HG03565 (cell line): ENCODE data around the gene ADK.
"Not testable (repeated sequence)": the region's sequence is repeated elsewhere in the genome, so short reads cannot be mapped to it uniquely, and the experiment has no call there.

Source experiments
- ATAC-seq: cut with Tn5 transposase; IDR thresholded peaks from one replicate; pipeline ENCODE4 v1.9.1; 2021; ENCODE audit warnings: mild to moderate bottlenecking, moderate library complexity; ENCODE audit not compliant: unreplicated experiment

Gene ADK

GRCh38 chr10:74406006-74406405 is 255.0 kb downstream of the ADK start:
- ATAC-seq = no peak

GRCh38 chr10:74415146-74415839 is 264.3 kb downstream of the ADK start:
- ATAC-seq = no peak

- no peak for ATAC-seq
These were observed 266.4 kb downstream of the ADK start for GRCh38 chr10:74417397-74417796.

GRCh38 chr10:74418285-74418872 is 267.4 kb downstream of the ADK start:
- no peak for ATAC-seq

GRCh38 chr10:74419491-74419951 is 268.5 kb downstream of the ADK start:
- ATAC-seq = no peak

GRCh38 chr10:74419958-74420375 is 268.9 kb downstream of the ADK start:
- ATAC-seq = no peak

GRCh38 chr10:74424565-74424964 is 273.5 kb downstream of the ADK start:
- ATAC-seq = no peak

GRCh38 chr10:74425456-74426001 is 274.5 kb downstream of the ADK start:
- ATAC-seq = no peak

- ATAC-seq = no peak
These were observed 280.8 kb downstream of the ADK start for GRCh38 chr10:74431816-74432215.

GRCh38 chr10:74432841-74433594 is 282.0 kb downstream of the ADK start:
- ATAC-seq = no peak

GRCh38 chr10:74433595-74433956 is 282.6 kb downstream of the ADK start:
- no peak for ATAC-seq

- no peak for ATAC-seq
These were observed 283.0 kb downstream of the ADK start for GRCh38 chr10:74433993-74434392.

- no peak for ATAC-seq
These were observed 283.5 kb downstream of the ADK start for GRCh38 chr10:74434547-74434946.

GRCh38 chr10:74436523-74437170 is 285.6 kb downstream of the ADK start:
- no peak for ATAC-seq

- no peak for ATAC-seq
These were observed 286.8 kb downstream of the ADK start for GRCh38 chr10:74437822-74438221.

- no peak for ATAC-seq
These were observed 288.2 kb downstream of the ADK start for GRCh38 chr10:74439213-74439612.

GRCh38 chr10:74445493-74445892 is 294.5 kb downstream of the ADK start:
- no peak for ATAC-seq

GRCh38 chr10:74450602-74451001 is 299.6 kb downstream of the ADK start:
- no peak for ATAC-seq

- ATAC-seq = no peak
These were observed 300.3 kb downstream of the ADK start for GRCh38 chr10:74451127-74451829.

- ATAC-seq = no peak
These were observed 302.1 kb downstream of the ADK start for GRCh38 chr10:74453169-74453568.

- ATAC-seq = not testable (repeated sequence)
These were observed 306.5 kb downstream of the ADK start for GRCh38 chr10:74457478-74457877.
